ENCODE results near the gene RASGRF1. TPM values are rescaled to one million over a fixed set of nuclear protein-coding genes. Genes with fewer than 3 reads are reported as not detected.
"Not testable (repeated sequence)": the region's sequence is repeated elsewhere in the genome, so short reads cannot be mapped to it uniquely, and the experiment has no call there.

The RASGRF1 gene
- polyA plus RNA-seq, 1 donor: 0.48 TPM

DNA sequence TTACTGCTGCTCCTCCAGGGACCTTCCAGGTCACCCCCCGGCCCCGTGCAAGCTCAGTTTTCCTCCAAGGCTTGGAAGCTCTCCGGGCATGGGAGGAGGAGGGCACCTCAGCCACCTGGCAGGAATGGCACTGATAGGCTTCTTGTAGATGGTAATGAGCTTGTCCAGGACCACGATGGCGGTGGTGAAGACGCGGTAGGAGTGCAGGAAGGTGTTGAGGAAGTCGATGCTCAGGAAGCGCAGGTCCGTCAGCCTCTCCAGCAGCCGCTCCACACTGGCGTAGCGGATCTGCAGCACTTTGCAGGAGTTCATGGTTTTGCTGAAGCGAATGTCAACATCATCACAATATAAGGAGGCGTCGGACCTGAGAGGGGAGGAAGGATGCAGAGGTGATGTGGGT is 84.5 kb downstream of the RASGRF1 start:
- DNase-seq: no peak

DNA sequence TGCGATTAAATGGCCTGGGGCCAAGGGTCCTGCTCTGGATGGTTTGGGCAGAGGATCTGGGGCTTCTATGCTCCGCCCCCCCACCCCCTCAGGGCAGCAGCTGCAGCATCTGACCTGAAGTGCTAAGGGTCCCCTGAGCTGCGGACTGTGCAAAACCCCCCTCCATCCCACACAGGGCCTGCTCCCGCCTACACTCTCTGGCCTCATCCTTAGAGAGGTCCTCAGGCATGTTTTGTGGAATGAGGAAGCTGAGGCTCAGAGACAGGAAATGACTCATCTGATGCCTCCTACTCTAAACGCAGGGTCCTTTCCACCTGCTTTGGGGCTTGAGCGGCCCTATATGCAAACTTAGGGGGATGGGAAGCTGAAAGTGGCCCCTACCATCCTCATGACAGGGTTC is 86.2 kb downstream of the RASGRF1 start:
- DNase-seq: no peak

- no peak for DNase-seq
Observed at GRCh38 chr15:79003896-79004295, 86.7 kb downstream of the RASGRF1 start.

DNA sequence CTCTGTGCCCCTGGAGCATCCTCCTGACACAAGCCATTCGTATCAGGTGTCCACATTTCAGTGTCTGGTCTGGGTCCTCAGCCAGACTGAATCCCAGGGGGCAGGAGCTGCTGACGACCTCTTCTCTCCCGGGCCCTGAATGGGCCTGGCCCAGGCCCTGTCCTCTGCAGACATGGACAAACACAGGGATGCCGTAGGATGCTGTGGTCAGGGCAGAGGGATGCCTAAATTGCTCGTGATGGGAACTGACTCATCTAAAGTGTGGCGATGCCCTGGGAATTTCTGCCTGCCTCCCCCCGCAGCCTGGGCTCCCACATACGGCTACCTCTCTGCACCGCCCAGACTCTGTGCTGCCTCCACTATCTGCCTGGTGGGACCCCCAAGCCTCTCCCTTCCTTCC is 87.3 kb downstream of the RASGRF1 start:
- no peak for DNase-seq

DNA sequence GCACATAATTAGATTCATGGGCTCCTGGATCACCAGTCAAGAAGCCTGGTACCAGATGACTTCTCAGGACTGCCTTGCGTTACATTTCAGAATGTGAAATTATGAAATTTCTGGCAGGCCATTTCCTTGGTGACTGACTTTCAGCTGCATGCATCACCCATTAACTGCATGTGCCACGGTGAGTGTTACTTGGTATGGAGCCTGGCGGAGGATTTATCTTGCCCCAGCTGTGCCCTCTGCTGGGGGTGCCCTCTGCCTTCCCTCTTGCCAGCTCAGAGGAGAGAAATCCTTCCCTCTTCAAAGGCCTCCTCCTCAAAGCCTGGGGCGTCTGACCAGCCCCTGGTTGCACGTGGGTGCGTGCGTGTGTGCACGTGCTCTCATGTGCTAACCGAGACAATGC is 88.0 kb downstream of the RASGRF1 start:
- DNase-seq: no peak

GRCh38 chr15:78999636-79000035 is 90.9 kb downstream of the RASGRF1 start:
- no peak for DNase-seq

DNA sequence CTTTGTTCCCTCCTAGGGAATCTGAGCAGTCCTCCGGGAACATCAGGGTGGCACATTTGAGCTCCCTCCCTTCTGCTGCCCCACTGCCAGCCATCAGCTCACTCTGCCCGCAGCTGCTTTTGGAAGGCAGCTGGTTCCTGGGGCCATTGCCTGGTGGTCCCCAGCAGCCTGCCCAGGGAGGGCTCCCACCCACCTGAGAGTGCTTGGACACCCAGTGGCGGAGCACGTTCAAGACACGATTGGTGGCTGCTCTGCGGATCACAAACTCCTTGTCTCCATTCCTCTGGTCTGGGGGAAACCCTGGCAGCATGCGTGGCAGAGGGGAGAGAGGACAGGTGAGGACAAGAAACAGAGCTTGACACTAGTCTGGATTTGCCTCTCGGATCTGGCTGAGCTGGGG is 92.1 kb downstream of the RASGRF1 start:
- no peak for DNase-seq

DNA sequence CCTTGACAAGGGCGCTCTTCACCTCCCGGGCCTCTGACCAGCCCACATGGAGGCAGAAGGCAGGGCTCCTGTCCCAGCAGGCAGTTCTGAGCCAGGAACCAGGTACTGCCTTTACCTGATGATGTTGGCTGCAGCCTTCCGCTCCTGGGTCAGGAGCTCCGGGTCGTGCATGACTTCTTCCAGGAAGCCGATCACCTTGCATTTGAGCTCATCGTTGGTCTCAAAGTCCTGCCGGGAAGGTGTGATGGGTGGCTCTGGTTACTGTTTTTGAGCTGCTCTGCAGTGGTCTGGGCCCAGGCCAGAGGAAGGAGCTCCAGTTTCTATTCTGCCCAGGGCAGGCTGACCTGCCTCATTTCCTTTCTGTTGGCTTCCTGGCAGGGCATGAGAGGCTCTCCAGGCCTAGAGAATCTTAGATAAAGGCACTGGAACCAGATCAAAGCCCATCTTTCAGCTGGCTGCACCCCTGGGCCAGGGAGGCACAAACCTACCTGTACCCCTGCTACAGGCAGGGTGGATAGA is 92.5 kb downstream of the RASGRF1 start:
- DNase-seq: no peak

- DNase-seq: no peak
Observed at GRCh38 chr15:78996894-78997275, 93.7 kb downstream of the RASGRF1 start.

DNA sequence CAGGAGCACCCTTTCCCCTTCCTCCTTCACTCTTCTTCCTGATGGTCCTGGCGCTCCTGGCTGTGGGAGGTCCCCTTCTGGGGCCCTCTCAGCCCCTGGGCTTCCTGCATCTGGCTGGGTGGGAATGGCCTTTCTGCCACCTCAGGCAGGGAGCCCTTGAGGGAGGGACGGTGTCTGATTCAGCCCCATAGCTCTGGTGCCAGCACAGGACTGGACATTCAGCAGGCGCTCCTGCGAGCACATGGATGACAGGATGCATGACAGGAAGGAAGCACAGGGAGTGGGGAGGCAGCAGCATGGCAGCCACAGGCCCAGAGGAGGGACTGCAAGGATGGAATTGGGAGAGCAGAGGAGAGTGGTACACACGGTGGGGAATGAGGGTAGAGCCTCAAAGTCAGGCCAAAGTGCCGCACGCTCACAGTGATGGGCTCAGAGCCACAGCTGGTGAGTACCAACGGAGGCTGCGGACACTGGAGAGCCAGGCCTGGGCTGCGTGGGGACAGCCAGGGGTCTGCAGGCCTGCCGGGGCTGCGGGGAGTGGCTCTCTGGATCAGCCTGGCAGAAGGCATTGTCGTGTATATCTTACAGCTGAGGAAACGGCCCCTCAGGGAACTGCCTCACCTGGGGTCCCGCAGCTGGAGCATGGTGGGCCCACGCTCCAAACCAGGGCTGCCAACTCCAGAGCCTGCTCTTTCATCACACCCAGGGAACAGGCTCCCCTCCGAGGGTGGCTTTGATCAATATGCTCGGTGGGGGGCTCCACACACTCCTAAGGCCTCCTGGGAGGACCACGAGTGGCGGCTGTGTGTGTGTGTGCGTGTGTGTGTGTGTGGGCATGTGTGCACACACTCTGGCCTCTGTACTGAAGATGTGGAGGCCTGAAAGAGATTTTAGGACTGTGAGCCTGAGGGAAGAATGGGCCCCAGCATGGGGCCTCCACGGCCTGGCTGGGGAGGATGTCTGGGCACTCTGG is 94.4 kb downstream of the RASGRF1 start:
- DNase-seq: no peak

GRCh38 chr15:78995161-78995560 is 95.4 kb downstream of the RASGRF1 start:
- DNase-seq: not testable (repeated sequence)

- no peak for DNase-seq
Observed at GRCh38 chr15:78993931-78994530, 96.5 kb downstream of the RASGRF1 start.

DNA sequence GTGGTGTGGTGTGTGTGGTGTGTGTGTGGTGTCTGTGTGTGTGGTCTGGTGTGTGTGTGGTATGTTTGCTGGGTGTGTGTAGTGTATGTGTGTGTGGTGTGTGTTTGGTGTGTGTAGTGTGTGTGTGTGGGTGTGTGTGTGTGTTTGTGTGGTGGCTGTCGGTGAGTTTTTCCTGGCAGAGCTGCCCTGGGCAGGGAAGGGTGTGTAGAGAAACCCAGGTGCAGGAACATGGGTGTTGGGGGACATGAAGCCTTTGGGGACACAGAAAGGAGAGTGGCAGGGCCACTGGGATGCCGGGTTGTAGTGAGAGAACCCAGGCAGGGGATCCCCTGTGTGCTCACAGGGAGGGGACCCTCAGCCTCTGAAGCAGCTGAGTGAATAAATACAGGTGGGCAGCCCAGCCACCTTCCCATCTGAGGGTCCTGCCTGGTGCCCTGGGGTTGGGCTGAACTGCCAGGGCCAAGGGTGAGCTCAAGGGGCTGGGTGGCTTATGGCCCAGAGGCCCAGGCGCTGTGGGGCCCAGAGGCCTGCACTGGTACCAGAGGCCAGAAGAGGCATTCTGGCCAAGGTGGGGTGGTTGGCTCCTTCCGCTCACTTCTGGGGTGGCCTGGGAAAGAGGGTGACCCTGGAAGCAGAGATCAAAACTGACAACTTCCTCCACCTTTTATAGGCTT is 97.2 kb downstream of the RASGRF1 start:
- no peak for DNase-seq

- DNase-seq: no peak
Observed at GRCh38 chr15:78992416-78993256, 97.9 kb downstream of the RASGRF1 start.

GRCh38 chr15:78991879-78992278 is 98.7 kb downstream of the RASGRF1 start:
- no peak for DNase-seq

GRCh38 chr15:78991476-78991875 is 99.1 kb downstream of the RASGRF1 start:
- no peak for DNase-seq

DNA sequence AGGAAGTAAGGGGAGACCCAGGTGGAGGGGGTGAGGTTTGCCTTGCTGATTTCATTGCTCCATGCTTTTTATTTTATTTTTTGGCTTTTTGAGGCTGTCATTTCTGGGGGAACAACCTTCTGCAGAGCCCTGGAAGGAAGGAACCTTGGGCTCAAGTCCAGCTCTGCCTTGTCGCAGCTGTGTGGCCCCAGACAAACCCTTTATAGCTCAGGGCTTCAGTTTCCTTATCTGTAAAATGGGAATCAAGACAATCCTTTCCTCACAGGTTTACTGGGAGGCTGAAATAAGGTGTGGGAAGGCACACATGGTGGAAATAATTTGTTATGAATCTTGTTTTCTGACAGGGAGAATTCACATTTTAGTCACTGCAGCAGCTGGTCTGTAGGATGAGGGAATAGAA is 100.3 kb downstream of the RASGRF1 start:
- DNase-seq: no peak

- no peak for DNase-seq
Observed at GRCh38 chr15:78989701-78990240, 100.8 kb downstream of the RASGRF1 start.

DNA sequence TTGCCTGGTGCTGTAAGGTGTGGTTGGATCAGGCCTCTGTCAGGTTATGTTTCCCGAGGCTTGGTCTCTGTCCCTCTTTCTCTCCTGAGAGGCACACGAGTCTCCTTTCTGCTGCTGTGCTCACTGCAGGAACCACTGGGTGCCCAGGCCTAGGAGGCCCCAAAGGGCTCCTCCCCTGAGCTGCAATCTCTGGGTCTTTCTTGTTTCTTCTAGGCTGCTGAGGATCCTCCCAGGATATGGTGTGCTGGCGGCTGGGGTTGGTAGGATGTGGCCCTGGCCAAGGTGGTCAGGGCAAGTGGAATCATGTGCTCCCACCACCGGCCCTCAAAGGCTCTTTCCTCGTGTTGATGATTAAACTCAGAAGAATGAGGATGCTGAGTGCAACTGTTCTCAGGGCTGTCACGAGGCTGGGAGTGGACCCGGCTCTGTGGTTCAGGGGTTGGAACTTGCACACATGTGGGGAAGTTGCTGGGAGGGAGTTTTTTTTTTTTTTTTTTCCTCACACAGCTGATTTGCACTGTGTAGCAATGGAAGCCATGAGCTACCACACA is 102.1 kb downstream of the RASGRF1 start:
- peak; percentile 63 for DNase-seq

- no peak for DNase-seq
Observed at GRCh38 chr15:78987556-78988360, 102.8 kb downstream of the RASGRF1 start.

All from left kidney (tissue), 2 donors.